Measurements from ENCODE around the gene INTS1.

GRCh38 chr7:1421946-1422345, 82.2 kb downstream of the INTS1 start:
- TF ChIP-seq POLR2A (IDR thresholded peaks at IDR 0.05) (no peak), EP300 (IDR thresholded peaks at IDR 0.05) (no peak)
- TF ChIP-seq, protein P1, sequence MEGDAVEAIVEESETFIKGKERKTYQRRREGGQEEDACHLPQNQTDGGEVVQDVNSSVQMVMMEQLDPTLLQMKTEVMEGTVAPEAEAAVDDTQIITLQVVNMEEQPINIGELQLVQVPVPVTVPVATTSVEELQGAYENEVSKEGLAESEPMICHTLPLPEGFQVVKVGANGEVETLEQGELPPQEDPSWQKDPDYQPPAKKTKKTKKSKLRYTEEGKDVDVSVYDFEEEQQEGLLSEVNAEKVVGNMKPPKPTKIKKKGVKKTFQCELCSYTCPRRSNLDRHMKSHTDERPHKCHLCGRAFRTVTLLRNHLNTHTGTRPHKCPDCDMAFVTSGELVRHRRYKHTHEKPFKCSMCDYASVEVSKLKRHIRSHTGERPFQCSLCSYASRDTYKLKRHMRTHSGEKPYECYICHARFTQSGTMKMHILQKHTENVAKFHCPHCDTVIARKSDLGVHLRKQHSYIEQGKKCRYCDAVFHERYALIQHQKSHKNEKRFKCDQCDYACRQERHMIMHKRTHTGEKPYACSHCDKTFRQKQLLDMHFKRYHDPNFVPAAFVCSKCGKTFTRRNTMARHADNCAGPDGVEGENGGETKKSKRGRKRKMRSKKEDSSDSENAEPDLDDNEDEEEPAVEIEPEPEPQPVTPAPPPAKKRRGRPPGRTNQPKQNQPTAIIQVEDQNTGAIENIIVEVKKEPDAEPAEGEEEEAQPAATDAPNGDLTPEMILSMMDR (IDR thresholded peaks at IDR 0.05): no peak
